Activated CD8-positive, alpha-beta memory T cell treated with anti-CD3 and anti-CD28 coated beads for 48 hours (primary cell): ENCODE data around the gene FEM1C.

Source experiments
- DNase-seq, 3 experiments: peaks; one replicate each; pipeline ENCODE4 v3.0.0-alpha.2; 2020; ENCODE audit warnings: low read depth in 2 of 3, low spot score in 2 of 3

Gene FEM1C, protein sequence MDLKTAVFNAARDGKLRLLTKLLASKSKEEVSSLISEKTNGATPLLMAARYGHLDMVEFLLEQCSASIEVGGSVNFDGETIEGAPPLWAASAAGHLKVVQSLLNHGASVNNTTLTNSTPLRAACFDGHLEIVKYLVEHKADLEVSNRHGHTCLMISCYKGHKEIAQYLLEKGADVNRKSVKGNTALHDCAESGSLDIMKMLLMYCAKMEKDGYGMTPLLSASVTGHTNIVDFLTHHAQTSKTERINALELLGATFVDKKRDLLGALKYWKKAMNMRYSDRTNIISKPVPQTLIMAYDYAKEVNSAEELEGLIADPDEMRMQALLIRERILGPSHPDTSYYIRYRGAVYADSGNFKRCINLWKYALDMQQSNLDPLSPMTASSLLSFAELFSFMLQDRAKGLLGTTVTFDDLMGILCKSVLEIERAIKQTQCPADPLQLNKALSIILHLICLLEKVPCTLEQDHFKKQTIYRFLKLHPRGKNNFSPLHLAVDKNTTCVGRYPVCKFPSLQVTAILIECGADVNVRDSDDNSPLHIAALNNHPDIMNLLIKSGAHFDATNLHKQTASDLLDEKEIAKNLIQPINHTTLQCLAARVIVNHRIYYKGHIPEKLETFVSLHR

GRCh38 chr5:115544436-115545350 lies at the start of gene FEM1C:
TSS of gene FEM1C (minus strand) at chr5:115544775. CDS start at chr5:115543493, 1,282 bp downstream.
- DNase-seq: peak; percentile 94 to 97 (median 94)

GRCh38 chr5:115589043-115589442 lies 44.5 kb upstream of the FEM1C start:
- no peak for DNase-seq

GRCh38 chr5:115588640-115589039 lies 44.1 kb upstream of the FEM1C start:
- DNase-seq: no peak

- DNase-seq: no peak
Observed at GRCh38 chr5:115586525-115587146, 42.1 kb upstream of the FEM1C start.

GRCh38 chr5:115585265-115585664 lies 40.7 kb upstream of the FEM1C start:
- no peak for DNase-seq

- DNase-seq: no peak
Observed at GRCh38 chr5:115584501-115584900, 39.9 kb upstream of the FEM1C start.

DNA sequence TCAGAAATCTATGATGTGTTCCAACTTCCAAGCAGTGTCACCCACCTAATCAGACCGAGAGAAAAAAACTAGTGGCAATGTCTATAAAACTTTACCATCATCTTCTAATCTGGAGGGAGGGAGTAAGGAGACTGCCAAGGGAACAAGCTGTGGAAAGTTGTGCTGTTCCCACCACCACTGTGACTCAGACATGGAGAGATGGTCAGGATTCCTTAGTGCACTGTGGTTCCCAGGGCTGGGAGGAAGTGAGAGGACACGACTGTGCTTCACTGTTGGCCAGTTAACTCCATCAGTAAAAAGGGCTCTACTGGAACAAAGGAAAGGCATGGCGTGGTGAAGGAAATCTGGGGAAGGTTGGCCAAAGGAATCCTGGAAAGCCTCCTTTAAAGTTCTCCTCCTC lies 38.9 kb upstream of the FEM1C start:
- DNase-seq: no peak

- no peak for DNase-seq
Observed at GRCh38 chr5:115580941-115581340, 36.4 kb upstream of the FEM1C start.

DNA sequence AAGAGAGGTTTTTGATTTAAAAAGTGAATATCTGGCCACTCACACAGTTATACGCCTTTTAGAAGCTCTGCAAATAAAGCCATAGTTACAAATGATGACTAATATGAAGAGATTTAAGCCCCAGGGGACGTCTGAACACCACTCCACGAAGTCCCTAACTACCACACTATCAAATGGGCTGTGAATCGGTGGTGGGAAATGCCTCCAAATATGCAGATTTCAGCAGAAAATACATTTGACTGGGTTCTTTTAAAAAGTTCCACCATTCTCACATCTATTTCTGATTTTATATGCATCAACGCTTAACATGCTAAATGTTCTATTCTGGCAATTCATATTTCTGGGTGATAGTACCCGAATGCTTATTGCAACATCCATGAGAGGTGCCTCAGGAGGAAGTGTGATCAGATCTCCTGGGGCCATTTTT lies 35.2 kb upstream of the FEM1C start:
- no peak for DNase-seq

DNA sequence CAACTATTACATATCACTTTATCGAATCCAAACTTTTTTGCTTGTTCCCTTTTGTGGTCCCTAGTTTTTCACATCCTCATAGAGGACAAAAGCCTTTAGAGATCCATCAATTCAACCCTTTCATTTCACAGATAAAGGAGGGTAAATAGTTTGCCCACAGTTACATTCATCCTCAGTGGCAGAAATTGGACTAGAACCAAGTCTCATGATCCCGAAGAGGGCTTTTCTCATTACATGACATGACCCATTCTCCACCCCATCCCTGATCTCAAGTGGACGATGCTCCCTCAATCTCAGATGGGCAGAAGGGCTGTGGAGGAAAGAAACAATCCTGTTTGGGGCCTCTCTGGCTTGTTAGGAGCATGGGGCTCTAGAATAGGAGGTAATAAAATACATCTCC lies 34.6 kb upstream of the FEM1C start:
- DNase-seq: no peak

GRCh38 chr5:115578657-115579056 lies 34.1 kb upstream of the FEM1C start:
- no peak for DNase-seq

- no peak for DNase-seq
Observed at GRCh38 chr5:115577741-115578140, 33.2 kb upstream of the FEM1C start.

GRCh38 chr5:115577329-115577728 lies 32.8 kb upstream of the FEM1C start:
- no peak for DNase-seq

DNA sequence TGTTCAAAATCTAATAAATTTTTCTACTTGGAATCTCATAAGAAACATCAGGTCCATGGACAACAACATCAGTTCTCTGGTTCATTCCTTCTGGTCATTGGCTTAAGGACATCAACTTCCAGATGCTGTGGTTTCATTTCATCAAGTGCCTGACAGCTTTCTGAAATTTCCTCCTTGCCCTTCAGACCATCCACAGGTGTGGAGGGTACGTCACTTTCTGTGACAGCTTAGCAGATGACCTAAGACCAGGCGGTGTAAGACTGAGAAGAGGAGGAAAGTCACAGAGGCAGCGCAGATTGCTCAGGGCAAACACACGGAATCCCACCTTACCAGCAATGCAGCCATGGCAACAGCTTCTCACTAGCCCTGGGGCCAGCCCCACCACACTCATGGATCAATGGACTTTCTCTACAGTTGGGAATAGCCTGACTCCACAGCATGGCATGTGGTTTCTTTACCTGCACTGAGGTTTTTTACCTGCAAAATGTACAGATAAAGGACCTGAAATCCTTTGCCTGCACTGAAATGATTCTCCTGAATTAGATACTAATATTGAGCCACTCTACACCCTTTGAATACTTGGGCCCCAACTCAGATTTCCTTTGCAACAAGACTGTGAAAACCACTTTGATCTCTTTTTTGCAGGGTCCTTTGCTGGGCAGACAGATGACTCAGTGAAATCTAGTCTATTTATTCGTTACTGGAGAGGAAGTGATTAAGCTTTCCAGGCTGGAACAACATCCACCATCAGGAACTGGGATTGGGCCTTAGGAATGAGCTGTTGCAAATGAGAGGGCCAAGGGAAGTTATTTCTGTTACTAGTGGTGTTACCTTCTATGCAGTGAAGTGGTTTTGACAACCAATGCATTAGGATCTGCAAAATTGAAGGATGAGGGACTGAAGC lies 30.8 kb upstream of the FEM1C start:
- DNase-seq: no peak

DNA sequence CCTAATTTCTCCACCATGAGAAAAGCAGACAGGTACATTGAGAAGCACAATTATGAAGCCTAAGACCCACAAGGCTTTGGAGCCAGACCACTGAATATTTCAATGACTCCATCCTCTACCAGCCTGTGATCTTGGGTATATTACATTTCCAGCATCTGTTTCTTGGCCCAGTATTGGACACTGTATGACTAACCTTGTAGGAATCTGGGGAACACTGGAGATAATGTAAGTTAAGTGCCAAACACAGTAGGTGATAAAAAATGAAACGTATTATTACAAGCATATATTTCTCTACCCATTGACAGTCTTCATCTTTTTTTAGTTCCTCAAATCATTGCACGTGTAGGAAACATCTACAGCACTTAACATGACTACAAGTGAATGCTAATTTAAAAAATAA lies 28.6 kb upstream of the FEM1C start:
- DNase-seq: no peak

GRCh38 chr5:115571441-115571878 lies 26.9 kb upstream of the FEM1C start:
- no peak for DNase-seq

- no peak for DNase-seq
Observed at GRCh38 chr5:115568668-115569067, 24.1 kb upstream of the FEM1C start.

- no peak for DNase-seq
Observed at GRCh38 chr5:115565233-115565632, 20.7 kb upstream of the FEM1C start.

GRCh38 chr5:115561176-115561575 lies 16.6 kb upstream of the FEM1C start:
- DNase-seq: no peak

- DNase-seq: no peak
Observed at GRCh38 chr5:115559524-115559923, 14.9 kb upstream of the FEM1C start.
